Stomach (tissue), 9 donors: Measurements from ENCODE around the gene WDR86. TPM values are rescaled to one million over a fixed set of nuclear protein-coding genes. Genes with fewer than 3 reads are reported as not detected.
A peak's percentile ranks its signal among the peaks of the same experiment; 100 is the strongest.

Experiments
- DNase-seq, 2 donors: peaks; one replicate each; pipeline versions ENCODE4 v3.0.0 to v3.0.0-alpha.2; 2013 to 2019
- H3K27ac ChIP-seq, 5 donors: fragments of 200-600 bp in 4 of 5; sonication (generic) in 4 of 5; one replicate each; pipeline ENCODE4 v1.5.1; 2013 to 2019; ENCODE audit warnings: mild to moderate bottlenecking in 1 of 5, moderate library complexity in 1 of 5
- H3K27me3 ChIP-seq, 3 donors: fragments of 200-600 bp; sonication (generic); one replicate each; pipeline ENCODE4 v1.5.1; 2017 to 2019; ENCODE audit warnings: mixed run types in 1 of 3
- H3K36me3 ChIP-seq, 4 donors: fragments of 200-600 bp; sonication (generic); 1 replicate in 3 of 4; 2 replicates in 1 of 4; pipeline ENCODE4 v1.5.1; 2016 to 2019
- H3K4me1 ChIP-seq, 4 donors: fragments of 200-600 bp; sonication (generic); one replicate each; pipeline ENCODE4 v1.5.1; 2016 to 2019
- H3K4me3 ChIP-seq, 4 donors: fragments of 200-600 bp; sonication (generic) in 3 of 4; one replicate each; pipeline ENCODE4 v1.5.1; 2016 to 2019; ENCODE audit warnings: mild to moderate bottlenecking in 1 of 4
- H3K9me3 ChIP-seq, 4 donors: fragments of 200-600 bp; sonication (generic); one replicate each; pipeline ENCODE4 v1.5.1; 2016 to 2019
- CTCF ChIP-seq, 7 experiments: fragments of 450-650 bp in 4 of 7; fragments of 200-600 bp in 3 of 7; sonication (generic) in 3 of 7; IDR thresholded peaks; one replicate each; pipeline ENCODE4 v1.5.1; 2016 to 2019; ENCODE audit warnings: antibody characterized with exemption in 7 of 7, control low read depth in 2 of 7, mild to moderate bottlenecking in 1 of 7
- EP300 ChIP-seq: sonication (generic); formaldehyde crosslinking; IDR thresholded peaks from one replicate; pipeline ENCODE4 v1.6.1; 2017; ENCODE audit warnings: antibody characterized with exemption
- POLR2A ChIP-seq, 4 donors: fragments of 450-650 bp; IDR thresholded peaks; one replicate each; pipeline ENCODE4 v1.6.1; 2016; ENCODE audit warnings: antibody characterized with exemption in 4 of 4, control low read depth in 2 of 4, mild to moderate bottlenecking in 1 of 4, moderate library complexity in 1 of 4
- POLR2AphosphoS5 ChIP-seq, 3 donors: sonication (generic); formaldehyde crosslinking; IDR thresholded peaks; one replicate each; pipeline ENCODE4 v1.6.1; 2016; ENCODE audit warnings: antibody characterized with exemption in 3 of 3
- WGBS, 5 donors: extraction: QIAGEN DNeasy Blood & Tissue Kit in 3 of 5; methylation state at CpG; one replicate each; pipeline versions ENCODE4 v1.1.5 to v1.1.7; 2013 to 2018; 5-methylcytosine and 5-hydroxymethylcytosine counted together
- intact Hi-C: fragments of 100-400 bp; cut with DNase I; formaldehyde crosslinking; loops from one replicate; pipeline ENCODE4 v1.15.1; 2023; ENCODE audit warnings: low total_unique reads
- polyA plus RNA-seq, 3 donors: library from polyadenylated mRNA; stranded (reverse); fragments of 200-250 nt; gene quantifications; one replicate each; pipeline ENCODE4 v1.2.3, GENCODE V29; 2013
- total RNA-seq, 5 donors: library from RNA; depleted of rRNA; stranded (reverse); fragments of >200 nt; gene quantifications; one replicate each; pipeline versions ENCODE4 v1.1.0 to v1.2.3, GENCODE V29; 2014 to 2016
- donor health status: healthy with polysubstance abuse.
- donor health status: Bipolar disorder and iron deficiency.
- donor health status: healthy.

WDR86 gene
- total and polyA plus RNA-seq, 8 donors: 1.2 to 15.8 (median 5.2) TPM

GRCh38 chr7:151381348-151382078, 28.3 kb downstream of the WDR86 start:
- H3K27ac ChIP-seq: peak overlapping the region in 1 of 5 donors; percentile 45
- H3K9me3 ChIP-seq: no peaks in the 10 kb centered on the region
- peaks cover 18 to 25% (median 22%) of the 10 kb centered on the region in 4 donors for H3K4me1 ChIP-seq
- TF ChIP-seq CTCF (IDR thresholded peaks at IDR 0.05) (no peak), EP300 (no peak), POLR2A (IDR thresholded peaks at IDR 0.05) (no peak), POLR2AphosphoS5 (IDR thresholded peaks at IDR 0.05) (no peak)
- peak overlapping the region; percentile 35 to 52 (median 40) for H3K4me3 ChIP-seq
- peaks cover 21 to 35% (median 30%) of the 10 kb centered on the region in 4 donors for H3K36me3 ChIP-seq
- peaks cover 0 to 48% (median 28%) of the 10 kb centered on the region in 3 donors for H3K27me3 ChIP-seq
- 6 to 7% (median 6%) methylated on average over 12 to 83 of the region's 83 CpGs for whole genome bisulfite sequencing, 5 donors
- intact Hi-C loops: no loop called here
- DNase-seq: peak; percentile 32 to 60

GRCh38 chr7:151381098-151381347, 28.8 kb downstream of the WDR86 start:
- Histone ChIP-seq H3K27me3 (peaks cover 0 to 48% (median 28%) of the 10 kb centered on the region in 3 donors), H3K4me1 (peaks cover 18 to 21% (median 20%) of the 10 kb centered on the region in 4 donors), H3K36me3 (peaks cover 25 to 40% (median 34%) of the 10 kb centered on the region in 4 donors), H3K9me3 (no peaks in the 10 kb centered on the region), H3K27ac (peak overlapping the region in 1 of 5 donors; percentile 45), H3K4me3 (peak overlapping the region in 3 of 4 donors; percentile 35 to 52 (median 38))
- DNase-seq: peak in 1 of 2 donors; percentile 58
- no peak for TF ChIP-seq EP300
- no peak for TF ChIP-seq CTCF (IDR thresholded peaks at IDR 0.05)
- TF ChIP-seq POLR2AphosphoS5 (IDR thresholded peaks at IDR 0.05): no peak
- TF ChIP-seq POLR2A (IDR thresholded peaks at IDR 0.05): no peak
- intact Hi-C loops: no loop called here
- 30 to 39% (median 36%) methylated on average over 5 to 7 of the region's 7 CpGs for WGBS, 5 donors

- 70 to 82% (median 75%) methylated on average over 22 to 32 of the region's 32 CpGs for WGBS, 5 donors
- Histone ChIP-seq H3K4me1 (peaks cover 16 to 21% (median 19%) of the 10 kb centered on the region in 4 donors), H3K9me3 (no peaks in the 10 kb centered on the region), H3K27ac (no peak overlapping the region), H3K36me3 (peaks cover 31 to 46% (median 40%) of the 10 kb centered on the region in 4 donors), H3K4me3 (no peak overlapping the region), H3K27me3 (peaks cover 0 to 47% (median 28%) of the 10 kb centered on the region in 3 donors)
- DNase-seq: no peak
- TF ChIP-seq POLR2A (IDR thresholded peaks at IDR 0.05): no peak
- TF ChIP-seq CTCF (IDR thresholded peaks at IDR 0.05): no peak
- intact Hi-C loops: no loop called here
Observed at GRCh38 chr7:151380199-151381097, 29.4 kb downstream of the WDR86 start.

- no peak overlapping the region for H3K4me3 ChIP-seq
- peaks cover 16 to 21% (median 19%) of the 10 kb centered on the region in 4 donors for H3K4me1 ChIP-seq
- peaks cover 34 to 53% (median 48%) of the 10 kb centered on the region in 4 donors for H3K36me3 ChIP-seq
- H3K27ac ChIP-seq: no peak overlapping the region
- TF ChIP-seq POLR2A (IDR thresholded peaks at IDR 0.05) (no peak), EP300 (no peak), POLR2AphosphoS5 (IDR thresholded peaks at IDR 0.05) (no peak), CTCF (IDR thresholded peaks at IDR 0.05) (no peak)
- no peaks in the 10 kb centered on the region for H3K9me3 ChIP-seq
- no peak for DNase-seq
- intact Hi-C loops: no loop called here
- WGBS, 5 donors: 85 to 93% (median 88%) methylated on average over 21 to 25 of the region's 25 CpGs
- H3K27me3 ChIP-seq: peaks cover 0 to 40% (median 28%) of the 10 kb centered on the region in 3 donors
Observed at GRCh38 chr7:151379534-151380198, 30.2 kb downstream of the WDR86 start.
